Prostate gland (tissue), 2 donors: ENCODE results near the gene TNFRSF1B. TPM values are rescaled to one million over a fixed set of nuclear protein-coding genes. Genes with fewer than 3 reads are reported as not detected.

Experiments
- DNase-seq: peaks from one replicate; pipeline ENCODE4 v3.0.0-alpha.2; 2019; ENCODE audit warnings: low spot score
- H3K27ac ChIP-seq, 2 donors: fragments of 200-600 bp; sonication (generic); 2 replicates each; pipeline ENCODE4 v1.5.1; 2017 to 2019
- H3K27me3 ChIP-seq: fragments of 200-600 bp; sonication (generic); replicated peaks from 2 replicates; pipeline ENCODE4 v1.5.1; 2019; ENCODE audit not compliant: insufficient read depth
- H3K36me3 ChIP-seq, 2 donors: fragments of 200-600 bp; sonication (generic); 1 replicate in 1 of 2; 2 replicates in 1 of 2; pipeline versions ENCODE4 v1.5.1 to v1.8.1; 2017 to 2019
- H3K4me1 ChIP-seq: fragments of 200-600 bp; sonication (generic); replicated peaks from 2 replicates; pipeline ENCODE4 v1.5.1; 2019
- H3K4me3 ChIP-seq, 2 donors: fragments of 200-600 bp; sonication (generic); 2 replicates each; pipeline ENCODE4 v1.5.1; 2017 to 2019
- H3K9me3 ChIP-seq: fragments of 200-600 bp; sonication (generic); 2 replicates; pipeline ENCODE4 v1.5.1; 2017
- POLR2A ChIP-seq: fragments of 450-650 bp; IDR thresholded peaks from one replicate; pipeline ENCODE4 v1.6.1; 2016; ENCODE audit warnings: antibody characterized with exemption, mild to moderate bottlenecking
- POLR2AphosphoS5 ChIP-seq: sonication (generic); formaldehyde crosslinking; IDR thresholded peaks from one replicate; pipeline ENCODE4 v1.6.1; 2017; ENCODE audit warnings: antibody characterized with exemption
- WGBS: methylation state at CpG from one replicate; pipeline ENCODE4 v1.1.5; 2018; 5-methylcytosine and 5-hydroxymethylcytosine counted together
- intact Hi-C: fragments of 100-400 bp; cut with DNase I; formaldehyde crosslinking; loops from one replicate; pipeline ENCODE4 v1.14.2; 2022
- total RNA-seq, 2 donors: library from RNA; depleted of rRNA; stranded (reverse); fragments of >200 nt; gene quantifications; one replicate each; pipeline ENCODE4 v1.1.0, GENCODE V29; 2016
- TF ChIP-seq, protein P1 (sequence below), 4 experiments: fragments of 200-600 bp in 2 of 4; fragments of 450-650 bp in 2 of 4; sonication (generic) in 2 of 4; IDR thresholded peaks; 1 replicate in 3 of 4; 2 replicates in 1 of 4; pipeline ENCODE4 v1.5.1; 2016 to 2019; ENCODE audit warnings: antibody characterized with exemption in 4 of 4, mild to moderate bottlenecking in 2 of 4, moderate library complexity in 2 of 4

TNFRSF1B gene
- total RNA-seq, 2 donors from 2014 or later: 10.9 to 18.4 TPM

DNA sequence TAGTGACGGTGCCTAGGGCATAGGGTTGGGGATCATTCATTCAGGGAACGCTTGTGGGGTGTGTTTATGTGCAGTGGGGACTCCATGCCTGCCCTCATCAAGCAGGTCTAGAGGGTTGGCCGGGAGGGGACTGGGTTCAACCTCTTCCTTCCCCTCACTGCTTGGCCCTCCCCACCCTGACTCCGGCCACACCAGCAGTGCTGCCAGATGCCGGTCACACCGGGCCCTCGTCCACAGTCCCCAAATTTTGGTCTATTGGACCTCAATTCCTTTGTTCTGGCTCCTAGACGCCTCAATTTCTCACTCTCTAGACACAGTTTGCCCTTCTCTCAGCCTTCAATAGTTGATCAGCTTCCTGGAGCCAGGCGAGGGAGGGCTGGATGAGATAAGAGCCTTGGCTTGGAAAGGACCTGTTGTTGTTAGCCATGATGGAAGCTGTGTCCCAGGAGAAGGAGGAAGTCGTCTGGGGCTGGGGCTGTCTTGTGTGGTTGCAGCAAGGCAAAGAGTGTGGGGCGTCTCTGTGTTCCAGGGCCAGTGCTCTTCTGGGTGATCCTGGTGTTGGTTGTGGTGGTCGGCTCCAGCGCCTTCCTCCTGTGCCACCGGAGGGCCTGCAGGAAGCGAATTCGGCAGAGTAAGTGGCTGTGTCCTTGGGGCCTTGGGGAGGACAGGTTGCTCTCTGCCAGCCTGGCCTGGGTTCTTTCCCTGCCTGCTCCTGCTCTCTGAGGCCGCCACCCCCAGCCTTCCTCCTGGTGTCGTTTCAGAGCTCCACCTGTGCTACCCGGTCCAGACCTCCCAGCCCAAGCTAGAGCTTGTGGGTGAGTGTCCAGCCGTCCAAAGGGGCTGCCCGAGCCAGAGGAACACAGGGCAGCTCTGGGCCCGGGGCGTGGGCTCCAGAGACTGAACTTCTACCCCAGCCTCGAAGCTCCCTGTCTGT lies 41.1 kb upstream of the TNFRSF1B start:
- WGBS: 84% methylated on average over 24 of the region's 24 CpGs
- intact Hi-C loops: loop anchor here (2.0 to 10.0 kb wide), 2 partner anchors 83 to 539 kb away; no protein-coding TSS in a partner anchor
- H3K27me3 ChIP-seq: peaks cover 3% of the 10 kb centered on the region
- DNase-seq: no peak
- no peaks in the 10 kb centered on the region for H3K9me3 ChIP-seq
- no peaks in the 10 kb centered on the region for H3K36me3 ChIP-seq
- TF ChIP-seq POLR2A (no peak), POLR2AphosphoS5 (no peak)
- TF ChIP-seq, protein P1, sequence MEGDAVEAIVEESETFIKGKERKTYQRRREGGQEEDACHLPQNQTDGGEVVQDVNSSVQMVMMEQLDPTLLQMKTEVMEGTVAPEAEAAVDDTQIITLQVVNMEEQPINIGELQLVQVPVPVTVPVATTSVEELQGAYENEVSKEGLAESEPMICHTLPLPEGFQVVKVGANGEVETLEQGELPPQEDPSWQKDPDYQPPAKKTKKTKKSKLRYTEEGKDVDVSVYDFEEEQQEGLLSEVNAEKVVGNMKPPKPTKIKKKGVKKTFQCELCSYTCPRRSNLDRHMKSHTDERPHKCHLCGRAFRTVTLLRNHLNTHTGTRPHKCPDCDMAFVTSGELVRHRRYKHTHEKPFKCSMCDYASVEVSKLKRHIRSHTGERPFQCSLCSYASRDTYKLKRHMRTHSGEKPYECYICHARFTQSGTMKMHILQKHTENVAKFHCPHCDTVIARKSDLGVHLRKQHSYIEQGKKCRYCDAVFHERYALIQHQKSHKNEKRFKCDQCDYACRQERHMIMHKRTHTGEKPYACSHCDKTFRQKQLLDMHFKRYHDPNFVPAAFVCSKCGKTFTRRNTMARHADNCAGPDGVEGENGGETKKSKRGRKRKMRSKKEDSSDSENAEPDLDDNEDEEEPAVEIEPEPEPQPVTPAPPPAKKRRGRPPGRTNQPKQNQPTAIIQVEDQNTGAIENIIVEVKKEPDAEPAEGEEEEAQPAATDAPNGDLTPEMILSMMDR (IDR thresholded peaks at IDR 0.05): no peak
- no peak overlapping the region for H3K27ac ChIP-seq
- H3K4me1 ChIP-seq: no peaks in the 10 kb centered on the region
- H3K4me3 ChIP-seq: no peak overlapping the region

DNA sequence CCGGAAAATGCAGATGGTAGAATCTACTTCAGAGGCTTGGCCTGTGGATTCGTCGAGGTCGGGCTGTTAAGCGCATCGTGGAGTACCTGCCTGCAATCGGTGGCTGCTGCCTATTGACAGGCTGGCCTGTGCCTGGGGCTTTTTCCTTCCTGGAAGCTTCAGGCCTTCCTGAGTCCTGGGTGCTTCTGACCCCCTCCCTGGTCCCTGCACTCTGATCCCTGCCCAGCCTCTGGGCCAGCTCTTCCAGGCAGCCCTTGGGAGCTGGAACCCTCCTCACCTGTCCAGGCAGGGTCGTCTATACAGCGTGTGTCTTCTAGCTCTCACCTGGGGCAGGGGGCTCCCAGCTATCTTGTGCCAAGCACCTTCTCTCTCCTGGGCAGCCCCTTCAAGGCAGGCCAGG lies 40.0 kb upstream of the TNFRSF1B start:
- 91% methylated on average over 9 of the region's 9 CpGs for WGBS
- Histone ChIP-seq H3K27me3 (peaks cover 3% of the 10 kb centered on the region), H3K9me3 (no peaks in the 10 kb centered on the region), H3K36me3 (no peaks in the 10 kb centered on the region), H3K4me3 (no peak overlapping the region), H3K27ac (no peak overlapping the region), H3K4me1 (no peaks in the 10 kb centered on the region)
- TF ChIP-seq, protein P1 (IDR thresholded peaks at IDR 0.05): no peak
- no peak for TF ChIP-seq POLR2AphosphoS5
- no peak for TF ChIP-seq POLR2A
- no peak for DNase-seq
- intact Hi-C loops: loop anchor here (10.0 kb wide), 1 partner anchor 538 kb away; no protein-coding TSS in a partner anchor

DNA sequence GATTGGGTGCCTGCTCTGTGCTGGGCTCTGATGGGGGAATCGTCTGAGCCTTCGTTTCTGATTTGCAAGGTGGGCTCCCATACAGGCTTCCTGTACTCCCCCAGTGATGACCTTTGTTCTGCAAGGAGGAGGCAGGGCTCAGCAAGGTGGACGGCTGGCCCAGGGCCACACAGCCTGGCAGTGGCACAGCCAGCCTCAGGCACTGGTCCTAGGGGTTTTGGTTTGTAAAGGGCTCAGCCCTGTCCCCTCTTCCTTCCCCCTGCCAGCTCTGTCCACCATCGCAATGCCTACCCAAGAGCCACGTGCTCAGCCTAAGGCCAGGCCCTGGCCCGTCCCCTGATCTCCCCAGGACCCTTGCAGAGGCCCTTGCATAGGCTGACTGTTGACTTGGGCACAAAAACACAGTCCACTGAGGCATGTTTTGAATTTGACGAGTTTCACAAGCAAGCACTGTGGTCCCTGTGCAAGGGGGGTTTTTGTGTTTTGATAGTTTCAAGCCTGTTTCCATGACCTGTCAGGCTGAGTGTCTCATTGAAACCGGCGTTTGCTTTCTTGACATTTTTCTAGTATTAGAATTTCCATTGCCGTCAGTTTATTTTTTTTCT lies 39.5 kb upstream of the TNFRSF1B start:
- Histone ChIP-seq H3K4me1 (no peaks in the 10 kb centered on the region), H3K4me3 (no peak overlapping the region), H3K9me3 (no peaks in the 10 kb centered on the region), H3K36me3 (no peaks in the 10 kb centered on the region), H3K27ac (no peak overlapping the region), H3K27me3 (peaks cover 3% of the 10 kb centered on the region)
- WGBS: 92% methylated on average over 10 of the region's 10 CpGs
- intact Hi-C loops: loop anchor here (10.0 kb wide), 1 partner anchor 537 kb away; no protein-coding TSS in a partner anchor
- TF ChIP-seq POLR2AphosphoS5 (no peak), POLR2A (no peak)
- TF ChIP-seq, protein P1 (IDR thresholded peaks at IDR 0.05): no peak
- no peak for DNase-seq

DNA sequence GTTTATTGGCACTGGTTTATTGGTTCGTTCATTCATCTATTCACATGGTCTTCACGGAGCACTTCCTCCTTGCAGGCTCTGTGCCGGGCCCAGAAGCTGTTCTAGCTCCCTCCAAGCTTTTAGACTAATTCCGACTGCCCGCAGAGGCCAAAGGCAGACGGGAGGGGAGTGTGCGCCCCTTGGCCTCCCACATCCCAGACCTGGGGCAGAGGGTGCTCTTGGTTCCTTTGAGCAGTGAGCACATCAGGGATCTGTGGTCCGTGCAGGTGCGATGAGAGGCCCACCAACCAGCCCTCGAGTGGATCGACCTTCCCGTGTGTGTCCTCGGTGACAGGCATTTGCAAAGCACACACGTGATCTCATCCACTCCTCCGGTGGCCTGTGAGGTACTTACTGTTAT lies 38.7 kb upstream of the TNFRSF1B start:
- Histone ChIP-seq H3K36me3 (no peaks in the 10 kb centered on the region), H3K9me3 (no peaks in the 10 kb centered on the region), H3K4me3 (no peak overlapping the region), H3K4me1 (no peaks in the 10 kb centered on the region), H3K27ac (no peak overlapping the region), H3K27me3 (peaks cover 3% of the 10 kb centered on the region)
- WGBS: 78% methylated on average over 15 of the region's 15 CpGs
- intact Hi-C loops: loop anchor here (10.0 kb wide), 1 partner anchor 537 kb away; no protein-coding TSS in a partner anchor
- no peak for DNase-seq
- TF ChIP-seq, protein P1 (IDR thresholded peaks at IDR 0.05): no peak
- TF ChIP-seq POLR2A: no peak
